GM12891 (cell line): ENCODE measurements around the gene ABCA12.
A peak's percentile ranks its signal among the peaks of the same experiment; 100 is the strongest.

Source experiments
- DNase-seq: peaks from one replicate; pipeline ENCODE4 v3.0.0; 2011; ENCODE audit warnings: low spot score; ENCODE audit not compliant: insufficient read length
- FAIRE-seq: peaks from 2 replicates; lab custom pipeline; 2011; peaks lifted over from hg19 to GRCh38; lab: Jason Lieb, UNC
- PAX5 ChIP-seq: IDR thresholded peaks from 2 replicates; pipeline ENCODE4 v1.6.1; 2011; ENCODE audit warnings: low read length, moderate library complexity, mild to moderate bottlenecking; ENCODE audit not compliant: insufficient read depth, severe bottlenecking
- POLR2A ChIP-seq: IDR thresholded peaks from 2 replicates; pipeline ENCODE4 v1.6.1; 2011; ENCODE audit warnings: low read depth, low read length, control low read depth
- POLR2AphosphoS5 ChIP-seq: IDR thresholded peaks from 2 replicates; pipeline ENCODE4 v1.6.1; 2011; ENCODE audit warnings: low read depth, low read length, control low read depth
- POU2F2 ChIP-seq: IDR thresholded peaks from 2 replicates; pipeline ENCODE4 v1.6.1; 2011; ENCODE audit warnings: low read depth, mild to moderate bottlenecking, control low read depth, low read length, moderate library complexity
- SPI1 ChIP-seq: IDR thresholded peaks from 2 replicates; pipeline ENCODE4 v1.6.1; 2011; ENCODE audit warnings: low read depth, low read length, control low read depth
- TAF1 ChIP-seq: IDR thresholded peaks from 2 replicates; pipeline ENCODE4 v1.6.1; 2011; ENCODE audit warnings: low read depth, low read length, control low read depth

ABCA12 gene

DNA sequence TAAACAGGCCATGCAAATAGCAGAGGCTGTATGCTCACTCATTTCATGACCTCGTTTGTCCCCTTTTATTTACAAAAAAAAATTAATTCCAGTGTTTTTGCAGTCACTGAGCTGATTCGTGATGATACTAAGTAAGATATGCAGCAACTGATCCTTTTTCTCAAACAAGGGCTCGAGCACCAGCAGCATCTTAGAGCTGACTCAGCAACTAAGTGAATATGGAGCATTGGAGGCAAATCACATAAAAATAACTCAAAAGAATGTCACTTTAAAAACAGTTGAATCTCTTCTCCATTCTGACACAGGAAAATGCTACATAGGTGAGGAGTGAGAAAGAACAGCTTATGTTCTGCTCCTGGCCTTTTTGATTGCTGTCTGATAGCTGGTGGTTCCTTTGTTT is 152.8 kb downstream of the ABCA12 start:
- TF ChIP-seq POLR2AphosphoS5 (no peak), POU2F2 (no peak), TAF1 (no peak), SPI1 (no peak), PAX5 (no peak), POLR2A (no peak)
- no peak for FAIRE-seq
- no peak for DNase-seq

DNA sequence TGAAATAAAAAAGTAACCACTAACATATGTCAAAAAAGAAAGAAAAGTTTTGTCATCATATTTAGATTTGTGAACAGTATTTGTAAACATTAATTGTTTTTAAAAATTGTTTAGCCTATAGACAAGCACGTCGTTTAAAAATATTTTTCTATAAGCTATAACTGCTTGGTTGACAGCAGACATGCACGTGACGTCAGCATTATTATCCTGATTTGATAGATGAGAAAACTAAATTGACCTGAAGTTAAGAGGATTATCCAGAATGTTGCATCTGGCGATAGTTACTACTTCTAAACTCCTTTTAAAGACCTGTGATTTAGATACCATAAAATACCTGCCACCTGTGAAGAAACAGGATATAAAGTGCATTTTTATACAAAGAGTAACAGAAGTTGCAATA is 172.0 kb downstream of the ABCA12 start:
- no peak for DNase-seq
- TF ChIP-seq POLR2AphosphoS5: no peak
- TF ChIP-seq PAX5: no peak
- TF ChIP-seq SPI1: no peak
- no peak for TF ChIP-seq TAF1
- no peak for TF ChIP-seq POU2F2
- TF ChIP-seq POLR2A: no peak
- FAIRE-seq: no peak

GRCh38 chr2:214960677-214961076 is 177.7 kb downstream of the ABCA12 start:
- TF ChIP-seq SPI1 (no peak), PAX5 (no peak), POLR2AphosphoS5 (no peak), POU2F2 (no peak), POLR2A (no peak), TAF1 (no peak)
- no peak for FAIRE-seq
- no peak for DNase-seq

DNA sequence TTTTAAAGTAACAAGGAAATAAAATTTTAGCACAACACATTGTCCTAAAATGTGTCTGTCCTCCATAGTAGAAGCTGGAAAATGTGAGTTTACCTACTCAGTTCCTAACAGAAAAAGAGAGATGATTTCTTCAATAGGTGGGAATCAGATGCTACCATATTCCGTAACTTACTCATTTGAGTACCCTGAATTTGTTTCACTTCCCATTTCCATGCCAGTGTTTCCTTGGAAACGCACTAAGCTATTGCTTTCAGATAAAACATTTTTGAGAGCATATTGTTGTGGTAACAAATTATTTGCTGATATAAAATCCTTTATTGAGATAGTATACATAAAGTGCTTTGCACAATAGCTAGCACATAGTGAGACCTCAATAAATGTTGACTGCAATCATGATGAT is 191.5 kb downstream of the ABCA12 start:
- TF ChIP-seq SPI1 (peak; percentile 77), POLR2AphosphoS5 (no peak)
- DNase-seq (no peak), FAIRE-seq (peak; percentile 45)

DNA sequence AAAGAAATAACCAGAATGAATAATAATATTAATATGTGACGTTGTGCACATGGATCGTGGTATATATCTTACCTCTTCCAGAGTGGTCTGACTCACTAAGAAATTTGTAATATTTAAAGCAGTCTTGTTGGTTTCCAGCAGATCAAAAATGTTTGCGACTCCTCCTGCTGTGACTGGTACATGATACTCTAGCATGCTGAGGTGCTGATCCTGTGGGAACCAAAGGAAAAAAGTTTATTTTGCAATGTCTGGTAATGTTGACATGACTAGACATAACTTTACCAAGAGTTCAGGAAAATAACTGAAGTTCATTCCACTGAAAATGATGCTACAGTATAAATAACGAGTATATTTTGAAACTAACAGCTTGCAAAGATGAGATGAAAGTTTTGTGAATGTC is 204.4 kb downstream of the ABCA12 start:
- TF ChIP-seq POLR2A: no peak
- TF ChIP-seq TAF1: no peak
- no peak for TF ChIP-seq PAX5
- TF ChIP-seq POU2F2: no peak
- TF ChIP-seq POLR2AphosphoS5: no peak
- no peak for TF ChIP-seq SPI1
- FAIRE-seq (no peak), DNase-seq (no peak)

- DNase-seq (no peak), FAIRE-seq (no peak)
- TF ChIP-seq POLR2AphosphoS5 (no peak), POLR2A (no peak), SPI1 (no peak), POU2F2 (no peak), TAF1 (no peak), PAX5 (no peak)
Measured at GRCh38 chr2:214904634-214905033, 233.8 kb downstream of the ABCA12 start.

DNA sequence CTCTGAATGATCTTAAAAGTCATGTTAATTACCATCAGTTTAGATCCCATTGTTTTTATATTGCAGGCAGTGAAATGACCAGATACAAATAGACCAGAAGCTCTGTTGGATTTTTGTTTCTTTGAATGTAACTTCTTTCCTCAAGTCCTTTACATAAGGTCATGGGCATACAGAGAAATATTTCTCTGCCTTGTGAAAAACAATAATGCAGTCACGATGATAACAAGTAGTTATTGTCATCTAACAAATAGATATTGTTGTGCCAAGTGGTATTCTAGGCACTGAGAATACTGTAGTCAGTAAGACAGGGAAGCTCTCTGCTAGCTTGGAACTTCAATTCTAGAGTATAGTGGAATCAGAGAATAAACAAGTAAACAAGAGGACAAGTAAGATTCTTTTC is 234.2 kb downstream of the ABCA12 start:
- TF ChIP-seq TAF1 (no peak), POU2F2 (no peak), SPI1 (no peak), POLR2A (no peak), PAX5 (no peak), POLR2AphosphoS5 (no peak)
- DNase-seq (no peak), FAIRE-seq (no peak)

- TF ChIP-seq TAF1: no peak
- DNase-seq (no peak), FAIRE-seq (no peak)
Measured at GRCh38 chr2:214902286-214902685, 236.1 kb downstream of the ABCA12 start.

DNA sequence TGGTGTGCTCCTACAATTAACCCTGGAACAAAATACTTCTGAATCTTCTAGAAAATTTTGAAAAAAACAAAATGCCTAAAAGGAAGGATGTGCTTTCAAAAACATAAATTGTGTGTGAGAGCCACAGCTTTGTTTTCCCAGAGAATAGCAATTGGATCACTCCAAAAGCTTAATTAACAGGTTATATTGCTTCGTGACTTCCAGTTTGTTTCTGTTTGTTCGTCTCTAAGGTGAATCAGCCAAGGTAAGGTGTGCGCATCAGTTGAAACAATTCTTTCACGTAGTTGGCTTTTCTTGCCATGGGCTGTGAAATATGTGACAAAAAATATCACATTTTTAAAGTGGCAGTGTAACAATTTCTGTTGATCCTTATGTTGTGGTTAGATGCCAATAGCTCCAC is 238.7 kb downstream of the ABCA12 start:
- no peak for DNase-seq
- TF ChIP-seq PAX5 (no peak), SPI1 (no peak), POU2F2 (no peak), TAF1 (no peak), POLR2AphosphoS5 (no peak), POLR2A (no peak)
- no peak for FAIRE-seq

GRCh38 chr2:214896274-214896673 is 242.2 kb downstream of the ABCA12 start:
- TF ChIP-seq POLR2AphosphoS5: no peak
- no peak for DNase-seq
- FAIRE-seq: no peak

GRCh38 chr2:214895469-214895868 is 243.0 kb downstream of the ABCA12 start:
- FAIRE-seq (no peak), DNase-seq (no peak)
- TF ChIP-seq SPI1: no peak
- no peak for TF ChIP-seq PAX5
- no peak for TF ChIP-seq TAF1
- TF ChIP-seq POLR2A: no peak
- no peak for TF ChIP-seq POLR2AphosphoS5
- no peak for TF ChIP-seq POU2F2
